ENCODE results near the gene C2orf49.

Gene C2orf49

GRCh38 chr2:105330681-105331375, 6.5 kb upstream of the C2orf49 start:
- Histone ChIP-seq H3K27ac (ENCODE audit: low read length) (no peak overlapping the region), H3K9me3 (replicated peaks; ENCODE audit: insufficient read depth, low read length) (no peaks in the 10 kb centered on the region), H3F3A (ENCODE audit: insufficient read depth, low read length) (no peaks in the 10 kb centered on the region), H3K36me3 (replicated peaks; ENCODE audit: insufficient read depth, low read length) (no peaks in the 10 kb centered on the region), H3K9ac (ENCODE audit: low read length) (no peak overlapping the region), H2AFZ (ENCODE audit: low read length) (no peak overlapping the region), H3K79me2 (ENCODE audit: low read length) (peaks cover 39% of the 10 kb centered on the region), H3K27me3 (replicated peaks; ENCODE audit: insufficient read depth, low read length) (no peaks in the 10 kb centered on the region), H3K4me1 (ENCODE audit: low read length) (peaks cover 4% of the 10 kb centered on the region; the same call in 1 of the 2 replicates), H3K9me2 (replicated peaks; ENCODE audit: insufficient read depth, low read length) (no peaks in the 10 kb centered on the region), H3K4me2 (ENCODE audit: low read depth, low read length) (no peak overlapping the region), H3K4me3 (ENCODE audit: low read length) (no peak overlapping the region), H4K20me1 (ENCODE audit: insufficient read depth, low read length) (no peaks in the 10 kb centered on the region)
- TF ChIP-seq, protein P1, sequence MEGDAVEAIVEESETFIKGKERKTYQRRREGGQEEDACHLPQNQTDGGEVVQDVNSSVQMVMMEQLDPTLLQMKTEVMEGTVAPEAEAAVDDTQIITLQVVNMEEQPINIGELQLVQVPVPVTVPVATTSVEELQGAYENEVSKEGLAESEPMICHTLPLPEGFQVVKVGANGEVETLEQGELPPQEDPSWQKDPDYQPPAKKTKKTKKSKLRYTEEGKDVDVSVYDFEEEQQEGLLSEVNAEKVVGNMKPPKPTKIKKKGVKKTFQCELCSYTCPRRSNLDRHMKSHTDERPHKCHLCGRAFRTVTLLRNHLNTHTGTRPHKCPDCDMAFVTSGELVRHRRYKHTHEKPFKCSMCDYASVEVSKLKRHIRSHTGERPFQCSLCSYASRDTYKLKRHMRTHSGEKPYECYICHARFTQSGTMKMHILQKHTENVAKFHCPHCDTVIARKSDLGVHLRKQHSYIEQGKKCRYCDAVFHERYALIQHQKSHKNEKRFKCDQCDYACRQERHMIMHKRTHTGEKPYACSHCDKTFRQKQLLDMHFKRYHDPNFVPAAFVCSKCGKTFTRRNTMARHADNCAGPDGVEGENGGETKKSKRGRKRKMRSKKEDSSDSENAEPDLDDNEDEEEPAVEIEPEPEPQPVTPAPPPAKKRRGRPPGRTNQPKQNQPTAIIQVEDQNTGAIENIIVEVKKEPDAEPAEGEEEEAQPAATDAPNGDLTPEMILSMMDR (IDR thresholded peaks at IDR 0.05; ENCODE audit: low read length): no peak
- TF ChIP-seq EZH2 (optimal IDR thresholded peaks at IDR 0.05; ENCODE audit: low read depth, low read length) (no peak), EZH2phosphoT487 (IDR thresholded peaks at IDR 0.05; ENCODE audit: low read length) (no peak)
- no peak for DNase-seq

- no peaks in the 10 kb centered on the region for H3K36me3 ChIP-seq (replicated peaks; ENCODE audit: insufficient read depth, low read length)
- no peaks in the 10 kb centered on the region for H3K9me3 ChIP-seq (replicated peaks; ENCODE audit: insufficient read depth, low read length)
- H3K4me3 ChIP-seq (ENCODE audit: low read length): no peak overlapping the region
- no peak overlapping the region for H3K9ac ChIP-seq (ENCODE audit: low read length)
- no peak for DNase-seq
- no peaks in the 10 kb centered on the region for H4K20me1 ChIP-seq (ENCODE audit: insufficient read depth, low read length)
- H3K4me1 ChIP-seq (ENCODE audit: low read length): peaks cover 13% of the 10 kb centered on the region
- no peaks in the 10 kb centered on the region for H3K9me2 ChIP-seq (replicated peaks; ENCODE audit: insufficient read depth, low read length)
- H2AFZ ChIP-seq (ENCODE audit: low read length): no peak overlapping the region
- no peaks in the 10 kb centered on the region for H3F3A ChIP-seq (ENCODE audit: insufficient read depth, low read length)
- peaks cover 37% of the 10 kb centered on the region for H3K79me2 ChIP-seq (ENCODE audit: low read length)
- H3K27me3 ChIP-seq (replicated peaks; ENCODE audit: insufficient read depth, low read length): no peaks in the 10 kb centered on the region
- no peak overlapping the region for H3K4me2 ChIP-seq (ENCODE audit: low read depth, low read length)
- TF ChIP-seq, protein P1 (IDR thresholded peaks at IDR 0.05; ENCODE audit: low read length): no peak
- no peak for TF ChIP-seq EZH2phosphoT487 (IDR thresholded peaks at IDR 0.05; ENCODE audit: low read length)
- no peak for TF ChIP-seq EZH2 (optimal IDR thresholded peaks at IDR 0.05; ENCODE audit: low read depth, low read length)
- no peak overlapping the region for H3K27ac ChIP-seq (ENCODE audit: low read length)
Measured at GRCh38 chr2:105334211-105334610, 3.1 kb upstream of the C2orf49 start.

DNA sequence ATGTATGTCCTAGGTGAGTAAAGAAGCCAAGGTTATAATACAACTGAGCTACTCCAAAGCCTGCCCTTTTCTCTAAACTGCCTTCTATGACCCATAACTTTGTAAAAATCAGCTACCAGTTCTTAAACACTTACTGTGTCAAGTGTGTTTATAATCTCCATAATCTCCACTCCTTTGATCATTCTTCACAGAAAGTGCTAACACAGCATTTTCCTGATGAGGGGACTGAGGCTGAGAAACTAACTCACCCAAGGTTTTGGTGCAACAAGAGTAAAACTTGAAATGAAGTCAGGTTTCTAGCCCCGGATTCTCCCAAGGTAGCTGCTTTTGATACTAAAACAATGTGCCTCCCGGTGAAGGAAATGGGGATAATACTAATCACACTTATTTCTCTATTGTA, 1.9 kb upstream of the C2orf49 start:
- peaks cover 8% of the 10 kb centered on the region for H3K4me1 ChIP-seq (ENCODE audit: low read length)
- H3F3A ChIP-seq (ENCODE audit: insufficient read depth, low read length): no peaks in the 10 kb centered on the region
- no peak overlapping the region for H3K9ac ChIP-seq (ENCODE audit: low read length)
- no peaks in the 10 kb centered on the region for H3K27me3 ChIP-seq (replicated peaks; ENCODE audit: insufficient read depth, low read length)
- H3K79me2 ChIP-seq (ENCODE audit: low read length): peaks cover 43% of the 10 kb centered on the region
- no peak for DNase-seq
- H3K36me3 ChIP-seq (replicated peaks; ENCODE audit: insufficient read depth, low read length): no peaks in the 10 kb centered on the region
- H3K4me2 ChIP-seq (ENCODE audit: low read depth, low read length): no peak overlapping the region
- H3K9me2 ChIP-seq (replicated peaks; ENCODE audit: insufficient read depth, low read length): no peaks in the 10 kb centered on the region
- no peaks in the 10 kb centered on the region for H4K20me1 ChIP-seq (ENCODE audit: insufficient read depth, low read length)
- TF ChIP-seq, protein P1 (IDR thresholded peaks at IDR 0.05; ENCODE audit: low read length): no peak
- TF ChIP-seq EZH2 (optimal IDR thresholded peaks at IDR 0.05; ENCODE audit: low read depth, low read length) (no peak), EZH2phosphoT487 (IDR thresholded peaks at IDR 0.05; ENCODE audit: low read length) (no peak)
- no peak overlapping the region for H2AFZ ChIP-seq (ENCODE audit: low read length)
- H3K4me3 ChIP-seq (ENCODE audit: low read length): no peak overlapping the region
- H3K9me3 ChIP-seq (replicated peaks; ENCODE audit: insufficient read depth, low read length): no peaks in the 10 kb centered on the region
- no peak overlapping the region for H3K27ac ChIP-seq (ENCODE audit: low read length)

Data from MM.1S (cell line).